ENCODE results near the gene PTGIR.

PTGIR gene

DNA sequence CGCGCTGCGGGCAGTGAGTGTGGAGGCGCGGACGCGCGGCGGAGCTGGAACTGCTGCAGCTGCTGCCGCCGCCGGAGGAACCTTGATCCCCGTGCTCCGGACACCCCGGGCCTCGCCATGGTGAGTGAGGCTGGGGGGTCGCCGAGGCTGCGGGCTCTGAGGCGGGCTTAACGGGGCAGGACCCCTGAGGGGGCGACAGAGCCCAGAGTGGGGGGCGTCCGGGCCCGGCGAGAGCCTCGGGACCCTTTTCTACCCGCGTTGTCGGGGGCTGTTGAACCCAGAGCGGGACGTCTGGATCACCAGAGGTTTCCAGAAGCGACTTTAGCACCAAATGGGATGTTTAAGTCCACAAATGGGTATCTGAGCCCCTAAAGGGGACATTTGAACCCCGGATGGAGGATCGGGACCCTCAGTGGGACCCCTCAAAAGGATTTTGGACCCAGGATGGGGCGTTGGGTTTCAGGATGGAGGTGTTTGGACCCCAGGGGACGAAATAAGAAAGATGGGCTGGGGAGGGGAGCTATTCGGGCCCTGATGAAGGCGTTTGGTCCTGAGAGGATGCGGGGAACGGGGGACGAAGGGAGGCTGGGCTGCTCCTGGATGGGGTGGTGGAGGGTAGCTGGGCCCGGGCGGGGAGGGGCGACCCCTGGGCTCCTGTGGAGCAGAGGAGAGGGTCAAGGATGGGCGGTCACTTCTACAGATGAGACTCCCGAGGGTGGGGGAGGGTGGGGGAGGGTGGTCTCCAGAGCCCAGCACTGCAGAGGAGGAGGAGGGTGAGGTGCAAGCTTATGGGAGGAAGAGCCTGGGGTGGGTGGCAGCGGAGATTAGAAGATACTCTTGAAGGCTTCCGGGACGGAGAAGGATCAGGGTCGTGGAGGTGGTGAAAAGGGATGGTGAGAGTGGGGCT, 23.3 kb downstream of the PTGIR start, which contains the start of gene CALM3:
Gene CALM3, plus strand, starts transcription at position 13 of the 907 bp plus-strand sequence. Its CDS starts 105 bp downstream, at position 118.
- DNase-seq (ENCODE audit: low spot score), result peak; percentile 15

DNA sequence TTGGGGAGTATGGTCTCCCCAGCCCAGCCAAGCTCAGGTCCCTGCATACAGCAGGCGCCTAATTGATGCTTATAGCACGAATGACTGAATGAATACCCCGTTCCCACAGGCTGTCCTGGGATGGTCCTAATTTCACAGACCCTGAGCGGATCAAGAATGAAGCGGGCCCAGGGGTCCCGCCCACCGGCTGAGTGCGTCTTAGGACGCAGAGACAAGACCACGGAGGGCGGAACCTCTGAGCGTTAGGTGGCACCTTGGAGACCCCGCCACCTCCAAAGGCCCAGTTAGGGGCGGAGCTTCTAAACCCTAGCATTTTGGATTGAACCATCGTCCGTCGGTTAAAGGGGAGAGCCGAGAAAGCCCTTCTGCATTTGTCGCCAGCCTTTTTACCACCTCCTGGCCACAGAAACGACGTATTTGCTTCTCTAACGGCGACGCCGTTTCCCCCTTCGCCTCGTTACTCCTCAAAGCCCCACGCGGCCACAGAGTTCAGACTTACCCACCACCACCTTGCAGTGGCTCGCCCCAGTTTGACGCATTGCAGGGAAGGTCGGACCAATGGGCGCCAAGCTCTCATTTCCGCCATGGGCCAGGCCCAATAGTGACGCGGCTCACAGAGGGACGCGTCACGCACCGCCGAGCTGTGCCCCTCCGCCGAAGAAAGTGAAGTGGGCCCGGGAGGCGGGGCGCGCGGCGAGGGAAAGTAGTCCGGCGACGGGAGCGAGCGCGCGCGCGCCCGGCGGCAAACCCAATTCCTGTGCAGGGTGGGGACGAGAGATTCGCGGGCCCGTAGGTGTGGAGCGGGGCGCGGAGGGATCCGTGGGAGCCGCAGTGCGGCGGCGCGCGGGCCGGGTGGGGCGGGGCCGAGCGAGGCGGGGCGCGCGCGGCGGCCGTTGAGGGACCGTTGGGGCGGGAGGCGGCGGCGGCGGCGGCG, 24.2 kb downstream of the PTGIR start:
- peak; percentile 94 for DNase-seq (ENCODE audit: low spot score)

DNA sequence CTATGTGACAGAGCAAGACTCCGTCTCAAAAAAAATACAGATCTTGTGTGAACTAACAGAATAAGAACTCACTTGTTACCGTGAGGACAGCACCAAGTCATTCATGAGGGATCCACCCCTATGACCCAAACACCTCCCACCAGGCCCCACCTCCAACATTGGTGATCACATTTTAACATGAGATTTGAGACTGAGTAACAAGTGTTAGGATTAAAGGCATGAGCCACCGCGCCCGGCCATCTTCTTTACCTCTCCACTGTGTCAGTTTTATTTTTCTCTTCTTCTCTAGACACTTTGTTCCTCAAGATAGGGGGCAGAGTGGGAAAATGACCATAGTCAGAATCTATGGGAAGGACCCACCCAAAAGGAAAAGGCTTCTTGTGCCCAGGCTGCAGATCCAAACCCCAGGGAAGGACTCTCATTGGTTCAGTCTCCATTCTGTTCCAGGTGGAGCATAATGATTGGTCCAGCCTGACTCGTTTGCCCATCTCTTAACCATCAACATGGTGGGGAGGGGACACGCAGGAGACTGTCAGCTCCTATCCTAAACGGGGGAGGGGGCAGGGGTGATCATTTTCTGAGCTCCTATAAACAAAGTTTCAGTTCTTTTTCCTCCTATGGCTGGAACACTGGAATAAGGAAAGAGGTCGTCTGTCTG, 25.0 kb downstream of the PTGIR start:
- DNase-seq (ENCODE audit: low spot score), result no peak

DNA sequence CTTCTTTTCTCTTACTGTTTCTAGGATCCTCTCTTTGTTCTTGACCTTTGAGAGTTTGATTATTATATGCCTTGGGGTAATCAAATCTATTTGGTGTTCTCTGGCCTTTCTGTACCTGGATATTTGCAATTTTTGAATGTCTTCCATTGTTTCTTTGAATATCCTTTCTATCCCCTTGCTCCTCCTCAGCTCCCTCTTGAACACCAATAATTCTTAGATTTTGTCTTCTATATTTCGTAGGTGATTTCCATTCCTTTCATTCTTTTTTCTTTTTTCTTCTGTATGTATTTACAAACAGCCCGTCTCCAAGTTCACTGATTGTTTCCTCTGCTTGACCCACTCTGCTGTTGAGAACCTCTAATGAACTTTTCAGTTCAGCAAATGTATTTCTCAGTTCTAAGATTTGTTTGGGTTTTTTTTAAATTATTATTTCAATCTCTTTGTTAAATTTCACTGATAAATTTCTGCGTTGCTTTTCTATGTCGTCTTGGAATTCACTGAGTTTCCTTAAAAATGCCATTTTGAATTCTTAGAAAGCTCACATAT, 26.4 kb downstream of the PTGIR start:
- no peak for DNase-seq (ENCODE audit: low spot score)

DNA sequence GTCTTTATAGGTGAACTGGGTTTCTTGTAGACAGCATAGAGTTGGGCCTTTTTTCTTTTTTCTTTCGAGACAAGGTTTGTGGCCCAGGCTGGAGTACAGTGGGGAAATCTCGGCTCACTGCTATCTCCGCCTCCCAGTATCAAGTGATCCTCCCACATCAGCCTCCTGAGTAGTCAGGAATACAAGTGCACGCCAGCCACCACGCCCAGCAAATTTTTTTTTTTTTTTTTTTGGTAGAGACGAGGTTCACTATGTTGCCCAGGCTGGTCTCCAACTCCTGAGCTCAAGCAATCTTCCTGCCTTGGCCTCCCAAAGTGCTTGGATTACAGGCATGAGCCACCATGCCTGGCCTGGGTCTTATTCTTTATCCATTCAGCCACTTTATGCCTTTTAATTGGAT, 28.9 kb downstream of the PTGIR start:
- no peak for DNase-seq (ENCODE audit: low spot score)

DNA sequence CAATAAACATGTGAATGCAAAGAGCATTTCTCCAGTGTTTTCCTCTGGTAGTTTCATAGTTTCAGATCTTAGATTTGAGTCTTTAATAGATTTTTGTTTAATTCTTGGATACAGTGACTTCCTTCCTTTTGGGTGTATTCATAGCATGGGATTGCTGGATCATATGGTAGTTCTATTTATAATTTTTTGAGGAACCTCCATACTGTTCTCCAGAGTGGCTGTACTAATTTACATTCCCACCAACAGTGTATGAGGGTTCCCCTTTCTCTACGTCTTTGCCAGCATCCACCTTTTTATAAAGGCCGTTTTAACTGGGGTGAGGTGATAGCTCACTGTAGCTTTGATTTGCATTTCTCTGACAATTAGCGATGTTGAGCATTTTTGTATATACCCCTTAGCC, 33.0 kb downstream of the PTGIR start:
- DNase-seq (ENCODE audit: low spot score), result no peak

DNA sequence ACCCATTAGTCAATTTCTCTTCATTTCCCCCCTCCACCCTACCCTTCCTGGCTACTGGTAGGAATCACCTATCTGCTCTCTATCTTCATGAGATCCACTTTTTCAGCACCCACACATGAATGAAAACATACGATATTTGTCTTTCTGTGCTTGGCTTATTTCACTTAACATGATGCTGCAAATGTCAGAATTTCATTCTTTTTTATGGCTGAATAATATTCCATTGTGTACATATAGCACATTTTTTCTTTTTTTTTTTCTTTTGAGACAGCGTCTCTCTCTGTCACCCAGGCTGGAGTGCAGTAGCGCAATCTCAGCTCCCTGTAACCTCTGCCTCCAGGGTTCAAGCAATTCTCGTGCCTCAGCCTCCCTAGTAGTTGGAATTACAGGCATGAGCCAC, 33.6 kb downstream of the PTGIR start:
- no peak for DNase-seq (ENCODE audit: low spot score)

GRCh38 chr19:46587861-46588260, 37.0 kb downstream of the PTGIR start:
- DNase-seq (ENCODE audit: low spot score), result no peak

DNA sequence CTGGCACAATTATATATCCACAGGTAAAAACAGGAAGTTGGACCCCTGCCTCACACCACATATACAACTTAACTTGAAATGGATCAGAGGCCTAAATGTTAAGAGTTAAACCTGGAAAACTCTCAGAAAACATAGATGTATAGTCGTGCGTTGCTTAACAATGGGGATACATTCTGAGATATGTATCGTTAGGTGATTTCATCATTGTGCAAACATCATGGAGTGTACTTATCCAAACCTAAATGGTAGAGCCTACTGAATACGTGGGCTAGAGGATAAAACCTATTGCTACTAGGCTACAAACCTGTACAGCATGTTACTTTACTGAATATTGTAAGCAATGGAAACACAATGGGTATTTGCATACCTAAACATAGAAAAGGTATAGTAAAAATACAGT, 38.6 kb downstream of the PTGIR start:
- DNase-seq (ENCODE audit: low spot score), result no peak

DNA sequence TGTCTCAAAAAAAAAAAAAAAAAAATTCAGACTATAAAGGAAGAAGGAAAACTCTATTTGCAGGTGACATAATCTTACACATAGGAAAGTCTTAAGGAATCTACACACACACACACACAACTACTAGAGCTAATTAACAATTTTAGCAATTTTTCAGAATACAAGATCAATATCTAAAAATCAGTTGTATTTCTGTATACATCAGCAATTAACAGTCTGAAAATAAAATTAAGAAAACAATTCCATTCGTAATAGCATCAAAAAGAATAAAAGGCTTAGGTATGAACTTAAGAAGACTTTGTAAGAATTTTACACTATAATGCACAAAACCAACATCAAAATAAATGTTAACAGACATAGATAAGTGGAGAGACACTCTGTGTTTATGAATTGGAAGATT, 39.4 kb downstream of the PTGIR start:
- no peak for DNase-seq (ENCODE audit: low spot score)

- DNase-seq (ENCODE audit: low spot score), result no peak
Observed at GRCh38 chr19:46580247-46580646, 44.6 kb downstream of the PTGIR start.

GRCh38 chr19:46579361-46579879, 45.5 kb downstream of the PTGIR start:
- peak; percentile 50 for DNase-seq (ENCODE audit: low spot score)

GRCh38 chr19:46578450-46578849, 46.4 kb downstream of the PTGIR start:
- no peak for DNase-seq (ENCODE audit: low spot score)

DNA sequence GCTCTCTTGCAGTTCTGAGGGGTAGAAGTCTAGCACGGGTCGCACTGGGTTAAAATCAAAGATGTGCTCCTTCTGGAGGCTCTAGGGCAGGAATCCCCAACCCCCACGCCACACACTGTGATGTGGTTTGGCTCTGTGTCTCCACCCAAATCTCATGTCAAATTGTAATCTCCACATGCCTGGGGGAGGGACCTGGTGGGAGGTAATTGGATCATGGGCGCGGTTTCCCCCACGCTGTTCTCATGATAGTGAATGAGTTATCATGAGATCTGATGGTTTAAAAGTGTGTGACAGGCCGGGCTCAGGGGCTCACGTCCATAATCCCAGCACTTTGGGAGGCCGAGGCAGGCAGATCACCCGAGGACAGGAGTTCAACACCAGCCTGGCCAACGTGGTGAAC, 50.4 kb downstream of the PTGIR start:
- no peak for DNase-seq (ENCODE audit: low spot score)

DNA sequence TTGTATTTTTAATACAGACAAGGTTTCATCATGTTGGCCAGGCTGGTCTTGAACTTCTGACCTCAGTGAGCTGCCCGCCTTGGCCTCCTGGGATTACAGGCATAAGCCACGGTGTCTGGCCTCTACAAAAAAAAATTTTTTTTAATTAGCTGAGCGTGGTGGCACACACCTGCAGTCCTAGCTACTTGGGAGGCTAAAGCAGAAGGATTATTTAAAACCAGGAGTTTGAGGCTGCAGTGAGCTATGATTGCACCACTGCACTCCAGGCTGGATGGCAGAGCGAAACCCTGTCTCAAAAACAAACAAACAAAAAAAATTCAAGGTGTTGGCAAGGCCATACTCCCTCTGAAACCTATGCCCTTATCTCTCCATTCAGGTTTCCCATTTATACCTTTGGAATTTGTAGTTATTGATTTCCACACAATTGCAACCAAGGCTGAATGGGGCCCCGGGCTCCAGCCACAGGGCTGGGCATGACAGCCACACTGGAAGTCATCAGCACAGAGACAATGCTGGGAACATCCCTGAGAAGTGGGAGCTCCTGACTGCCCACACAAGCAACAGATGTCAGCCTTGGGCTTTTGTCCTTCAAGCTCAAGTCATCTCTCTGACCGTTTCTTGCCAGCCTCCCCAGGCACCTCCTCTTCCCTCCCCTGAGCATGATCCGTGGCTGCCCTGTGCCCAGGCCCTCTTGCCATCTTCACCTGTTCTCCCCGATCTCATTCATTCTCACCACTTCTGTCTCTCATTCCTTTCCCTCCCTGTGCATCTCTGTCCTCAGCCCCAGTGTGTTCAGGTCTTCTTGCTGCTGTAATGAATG, 51.0 kb downstream of the PTGIR start:
- DNase-seq (ENCODE audit: low spot score), result no peak

DNA sequence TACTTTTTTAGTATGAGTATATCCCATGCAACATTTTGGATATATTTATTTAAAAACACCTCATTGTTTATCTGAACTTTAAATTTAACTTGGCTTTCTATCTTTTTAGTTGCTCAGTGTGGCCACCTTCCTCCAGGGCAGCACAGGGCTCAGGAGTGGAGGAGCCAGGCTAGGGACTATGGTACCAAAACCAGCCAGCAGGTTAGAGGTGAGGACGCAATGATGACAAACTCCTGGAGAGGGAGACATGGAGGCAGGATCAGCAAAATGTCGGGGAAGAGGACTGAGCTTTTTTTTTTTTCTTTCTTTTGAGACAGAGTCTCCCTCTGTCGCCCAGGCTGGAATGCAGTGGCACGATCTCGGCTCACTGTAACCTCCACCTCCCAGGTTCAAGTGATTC, 53.4 kb downstream of the PTGIR start:
- peak; percentile 37 for DNase-seq (ENCODE audit: low spot score)
